AG08395 (cell line): ENCODE measurements around the gene BPHL.
"Not testable (repeated sequence)": the region's sequence is repeated elsewhere in the genome, so short reads cannot be mapped to it uniquely, and the experiment has no call there.

Experiments used
- DNase-seq: peaks from one replicate; pipeline ENCODE4 v3.0.0; 2012; ENCODE audit warnings: mixed read lengths, low spot score

Gene BPHL

DNA sequence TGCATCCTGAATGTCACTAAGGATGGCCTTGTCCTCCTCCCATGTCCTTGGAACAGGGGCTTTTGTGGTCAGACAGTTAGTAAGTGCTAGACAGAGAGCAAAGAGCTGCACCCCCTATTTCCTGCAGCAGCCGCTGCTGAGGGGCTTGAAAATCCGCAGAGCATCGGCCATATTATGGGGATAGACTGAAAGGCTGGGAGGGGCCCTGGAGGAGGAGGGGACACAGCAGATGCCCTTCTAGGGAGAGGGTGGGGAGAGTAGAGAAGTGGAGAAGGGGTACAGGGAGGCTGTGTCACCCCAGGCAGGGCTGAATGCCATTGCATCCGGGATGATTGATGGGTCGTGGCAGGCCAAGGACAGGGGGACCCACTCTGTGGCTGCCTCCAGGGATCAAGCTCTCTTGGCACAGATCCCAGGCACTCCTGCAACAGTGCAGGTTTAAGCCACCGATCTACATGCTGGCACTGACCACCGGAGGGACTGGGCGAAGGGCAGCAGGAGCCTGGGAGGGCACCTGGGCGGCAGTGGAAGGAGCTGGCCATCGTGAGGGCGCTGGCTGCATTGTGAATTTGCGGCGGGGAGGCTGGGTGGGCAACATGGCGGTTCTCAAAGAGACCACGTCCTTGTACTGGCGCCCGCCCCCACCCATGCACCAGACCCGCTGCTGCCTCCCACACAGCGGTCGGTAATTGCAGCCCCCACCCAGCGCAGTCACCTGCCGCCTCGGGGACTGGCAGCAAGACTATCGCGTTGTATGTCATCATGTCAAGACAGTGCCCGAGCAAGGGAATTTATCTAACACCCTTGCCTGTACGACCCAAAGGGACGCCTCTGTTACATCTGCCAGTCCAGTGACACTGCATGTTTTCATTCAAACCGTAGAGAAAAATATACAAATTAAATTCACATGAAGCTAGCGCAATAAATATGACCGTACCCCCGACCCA, 37.9 kb downstream of the BPHL start:
- DNase-seq: not testable (repeated sequence)

- peak; percentile 97 for DNase-seq
Observed at GRCh38 chr6:3157131-3157933, 38.8 kb downstream of the BPHL start, which contains the start of gene TUBB2A. Gene TUBB2A (minus strand): TSS chr6:3157544. CDS start chr6:3157463, 81 bp downstream.

DNA sequence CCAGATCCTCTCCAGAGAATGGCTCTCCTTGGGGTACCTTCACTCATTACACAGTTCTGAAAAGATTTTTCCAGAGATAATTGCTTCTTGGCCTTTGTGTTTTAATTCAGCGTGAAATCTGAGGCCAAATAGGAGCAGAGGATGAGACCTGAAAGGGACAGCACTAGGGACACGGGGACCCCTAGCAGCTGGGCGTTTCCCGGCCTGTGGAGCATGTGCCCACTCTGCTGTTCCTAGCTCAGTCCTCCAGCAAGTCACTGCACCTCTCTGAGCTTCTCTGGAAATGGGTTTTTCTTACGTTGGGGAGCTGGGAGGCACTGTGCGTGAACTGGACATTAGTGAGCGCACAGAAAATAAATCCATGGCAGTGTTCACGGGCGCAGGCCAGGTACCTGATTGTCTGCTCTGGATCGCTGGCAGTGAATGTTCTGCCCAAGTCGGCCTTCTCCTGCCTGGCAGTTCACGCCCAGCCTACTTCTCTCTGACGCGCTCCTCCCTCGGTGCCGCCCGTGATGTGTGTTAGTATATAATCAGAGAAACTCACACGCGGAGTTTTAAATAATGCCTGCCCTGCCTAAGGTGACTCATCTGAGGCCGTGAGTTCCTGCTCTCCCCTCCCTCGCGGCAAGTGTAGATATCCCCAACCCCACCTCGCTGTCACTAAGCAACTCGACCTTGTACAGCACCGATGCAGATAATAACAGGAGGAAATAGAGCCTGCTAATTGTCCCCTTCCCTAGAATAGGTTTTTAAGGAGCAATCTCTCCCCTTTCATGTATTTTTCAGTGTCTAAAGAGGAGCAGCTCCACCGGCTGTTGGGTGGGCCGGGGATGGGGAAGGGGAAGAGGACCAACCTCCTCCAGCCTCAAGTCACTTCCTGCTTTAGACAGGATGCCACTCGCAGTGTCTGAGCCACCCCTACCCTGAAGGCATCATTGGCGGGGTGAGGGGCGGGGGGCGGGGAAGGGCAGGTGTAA, 41.6 kb downstream of the BPHL start:
- no peak for DNase-seq

GRCh38 chr6:3162067-3162497, 43.6 kb downstream of the BPHL start:
- DNase-seq: no peak

DNA sequence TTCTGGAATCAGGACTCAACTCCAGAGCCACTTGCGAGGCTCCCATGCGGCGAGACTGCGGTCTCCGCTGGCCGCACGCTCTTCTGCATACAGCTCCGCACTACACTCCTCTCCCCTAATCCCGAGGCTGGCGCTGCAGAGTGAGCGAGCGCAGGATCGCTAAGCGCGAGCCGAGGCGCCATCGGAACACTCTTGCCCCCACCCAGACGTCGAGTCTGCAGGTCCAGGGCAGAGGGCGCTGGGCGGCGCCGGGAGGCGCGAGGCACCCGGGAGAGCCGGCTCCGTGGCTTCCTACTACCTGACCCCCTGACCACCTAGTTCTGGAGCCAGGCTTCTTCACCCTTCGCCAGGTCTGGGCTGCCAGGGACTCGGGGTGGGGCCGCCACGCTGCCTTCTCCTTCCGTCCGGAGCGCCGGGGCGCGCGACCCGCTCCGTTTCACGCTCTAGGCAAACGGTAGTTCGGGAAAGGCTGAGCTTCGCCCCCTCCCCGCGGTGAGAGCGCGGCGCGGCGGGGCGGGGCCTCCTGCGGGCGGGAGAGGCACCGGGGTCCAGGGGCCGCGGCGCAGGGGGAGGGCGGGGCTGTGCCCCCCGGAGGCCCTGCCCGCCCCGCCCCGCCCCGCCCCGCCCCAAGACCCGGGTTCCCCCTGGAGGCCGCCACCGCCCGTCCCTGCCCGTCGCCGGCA, 44.2 kb downstream of the BPHL start:
- peak; percentile 77 for DNase-seq

DNA sequence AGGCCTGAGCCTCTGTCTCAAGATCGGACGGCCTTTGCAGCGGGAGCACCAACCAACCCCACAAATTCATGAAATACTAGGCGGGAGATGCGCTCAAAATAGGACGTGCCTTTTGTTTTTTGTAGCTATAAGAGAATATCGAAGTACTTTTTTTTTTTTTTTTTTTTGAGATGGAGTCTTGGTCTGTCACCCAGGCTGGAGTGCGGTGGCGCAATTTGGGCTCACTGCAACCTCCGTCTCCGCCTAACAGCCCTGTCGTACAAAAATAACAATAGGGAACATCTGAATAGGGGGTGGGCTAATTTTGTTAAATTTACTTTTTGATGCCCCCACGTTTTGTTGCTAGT, 44.7 kb downstream of the BPHL start:
- no peak for DNase-seq

- DNase-seq: no peak
Observed at GRCh38 chr6:3164388-3164787, 45.9 kb downstream of the BPHL start.

DNA sequence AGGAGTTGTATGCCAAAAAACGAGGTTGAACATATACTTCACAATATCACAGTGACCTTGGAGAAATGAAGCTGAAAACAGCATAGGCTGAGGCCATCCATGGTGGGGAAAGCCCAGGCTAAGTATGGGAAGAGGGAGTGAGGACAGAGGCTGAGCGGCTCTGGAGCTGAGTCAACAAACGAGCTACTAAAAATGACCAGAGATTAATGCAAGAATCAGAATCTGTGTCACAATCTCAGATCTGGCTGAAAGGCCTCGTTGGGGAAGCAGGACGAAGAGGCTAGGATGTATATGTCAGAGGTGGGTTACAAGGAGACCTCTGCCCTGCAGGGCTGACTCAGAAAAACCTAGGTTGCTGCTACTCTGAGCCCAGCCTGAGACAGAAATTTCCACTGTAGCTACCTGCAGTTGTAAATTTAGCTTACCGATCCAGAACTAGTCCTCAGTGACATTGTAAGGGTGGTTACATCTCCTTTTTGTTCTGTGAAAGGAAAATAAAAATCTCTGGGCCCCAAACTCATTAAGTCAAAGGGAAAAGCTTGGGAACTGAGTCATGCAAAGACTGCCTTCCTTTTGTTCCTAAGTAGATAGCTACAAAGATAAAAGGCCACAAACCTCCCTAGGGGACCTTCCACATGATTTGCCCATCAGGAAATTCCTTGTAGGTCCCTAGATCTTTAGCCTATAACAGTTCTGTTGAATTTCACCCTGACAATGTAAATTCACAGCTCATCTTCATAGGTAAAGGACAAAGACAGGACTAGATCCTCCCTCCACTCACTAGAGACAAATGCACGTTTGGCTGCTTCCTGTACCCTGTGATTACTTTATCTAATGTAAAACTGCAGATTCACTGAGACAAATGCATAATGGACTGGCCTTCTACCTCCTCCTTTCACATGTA, 47.4 kb downstream of the BPHL start:
- DNase-seq: no peak

- DNase-seq: not testable (repeated sequence)
Observed at GRCh38 chr6:3166535-3167225, 48.2 kb downstream of the BPHL start.

- DNase-seq: not testable (repeated sequence)
Observed at GRCh38 chr6:3168046-3168445, 49.5 kb downstream of the BPHL start.

- not testable (repeated sequence) for DNase-seq
Observed at GRCh38 chr6:3170676-3171075, 52.2 kb downstream of the BPHL start.

- DNase-seq: not testable (repeated sequence)
Observed at GRCh38 chr6:3171313-3172175, 53.0 kb downstream of the BPHL start.

DNA sequence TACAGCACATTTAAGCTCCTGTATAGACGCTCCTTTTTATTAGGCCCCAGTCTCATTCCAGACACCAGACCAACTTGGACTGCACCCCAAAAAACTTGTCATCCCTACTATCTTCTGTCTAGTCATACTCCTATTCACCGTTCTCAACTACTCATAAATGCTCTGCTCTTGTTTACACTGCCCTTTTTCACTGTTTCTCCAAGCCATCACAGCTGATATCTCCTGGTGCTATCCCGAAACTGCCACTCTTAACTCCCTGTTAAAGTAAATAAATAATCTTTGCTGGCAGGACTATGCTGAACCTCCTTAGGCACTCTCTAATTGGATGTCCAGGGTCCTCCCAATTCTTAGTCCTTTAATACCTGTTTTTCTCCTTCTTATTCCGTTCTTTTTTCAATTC, 54.3 kb downstream of the BPHL start:
- not testable (repeated sequence) for DNase-seq

DNA sequence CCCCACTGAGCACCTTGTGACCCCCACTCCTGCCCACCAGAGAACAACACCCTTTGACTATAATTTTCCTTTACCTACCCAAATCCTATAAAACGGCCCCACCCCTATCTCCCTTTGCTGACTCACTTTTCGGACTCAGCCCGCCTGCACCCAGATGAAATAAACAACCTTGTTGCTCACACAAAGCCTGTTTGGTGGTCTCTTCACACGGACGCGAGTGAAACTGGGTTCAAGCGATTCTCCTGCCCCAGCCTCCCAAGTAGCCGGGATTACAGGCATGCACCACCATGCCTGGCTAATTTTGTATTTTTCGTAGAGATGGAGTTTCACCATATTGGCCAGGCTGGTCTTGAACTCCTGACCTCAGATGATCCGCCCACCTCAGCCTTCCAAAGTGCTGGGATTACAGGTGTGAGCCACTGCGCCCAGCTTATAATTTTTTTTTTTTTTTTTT, 55.2 kb downstream of the BPHL start:
- DNase-seq: not testable (repeated sequence)

- DNase-seq: no peak
Observed at GRCh38 chr6:3175715-3176402, 57.3 kb downstream of the BPHL start.

DNA sequence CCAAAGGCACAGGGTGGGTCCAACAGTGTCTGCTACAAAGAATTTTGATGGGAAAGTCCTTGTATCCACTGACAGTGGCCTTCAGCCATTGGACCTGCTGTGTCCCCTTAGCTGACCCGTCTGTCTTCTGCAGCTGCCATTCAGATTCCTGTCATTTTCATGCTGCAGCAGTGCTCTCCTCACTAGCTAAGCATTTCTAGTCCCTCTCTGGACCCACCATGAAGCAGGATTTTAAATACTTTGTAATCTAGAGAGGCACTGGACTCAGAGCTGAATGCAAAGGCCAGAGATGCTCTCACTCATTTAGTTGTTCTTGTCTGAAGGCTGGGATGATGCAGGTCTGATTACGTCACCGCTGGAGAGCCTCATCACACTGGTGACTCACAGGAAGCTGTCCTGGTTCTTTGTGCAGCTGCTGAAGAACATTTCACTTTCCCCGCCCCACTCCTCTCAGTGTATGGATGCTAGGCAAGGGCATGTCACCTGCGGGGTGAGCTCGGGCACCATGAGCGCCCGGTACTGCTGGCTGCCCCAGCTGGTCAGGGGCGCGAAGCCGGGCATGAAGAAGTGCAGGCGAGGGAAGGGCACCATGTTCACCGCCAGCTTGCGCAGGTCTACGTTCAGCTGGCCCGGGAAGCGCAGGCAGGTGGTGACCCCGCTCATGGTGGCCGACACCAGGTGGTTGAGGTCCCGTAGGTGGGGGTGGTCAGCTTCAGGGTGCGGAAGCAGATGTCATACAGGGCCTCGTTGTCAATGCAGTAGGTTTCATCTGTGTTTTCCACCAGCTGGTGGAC, 58.2 kb downstream of the BPHL start:
- DNase-seq: peak; percentile 90

DNA sequence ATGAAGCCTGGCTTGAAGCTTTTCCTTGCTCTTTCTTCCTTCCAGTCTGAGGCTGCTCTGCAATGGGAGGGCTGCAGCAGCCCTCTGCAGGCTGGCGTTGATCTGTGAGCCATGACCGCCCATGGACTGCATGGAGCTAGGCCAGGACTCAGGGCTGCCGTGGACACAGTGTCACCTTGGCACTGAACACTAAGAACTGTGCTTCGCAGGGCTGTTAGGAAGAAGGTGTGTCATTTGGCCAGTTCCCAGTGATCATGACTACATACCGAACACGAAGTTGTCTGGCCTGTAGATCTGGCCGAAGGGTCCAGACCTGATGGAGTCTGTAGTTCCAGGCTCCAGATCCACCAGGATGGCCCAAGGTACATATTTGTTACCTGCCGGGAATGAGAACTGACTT, 60.2 kb downstream of the BPHL start:
- not testable (repeated sequence) for DNase-seq
